Measurements from ENCODE around the gene MAGI2. TPM values are rescaled to one million over a fixed set of nuclear protein-coding genes. Genes with fewer than 3 reads are reported as not detected.

The MAGI2 gene
- total RNA-seq, 1 experiment from 2014 or later: 0.22 TPM

GRCh38 chr7:78905436-78905835 lies 548.0 kb downstream of the MAGI2 start:
- Histone ChIP-seq H3K27me3 (ENCODE audit: insufficient read depth, low read length) (no peaks in the 10 kb centered on the region), H3K4me1 (ENCODE audit: control insufficient read depth in 1 of 2, insufficient read depth in 2 of 2, low read length in 2 of 2) (no peaks in the 10 kb centered on the region), H4K20me1 (ENCODE audit: insufficient read depth) (no peaks in the 10 kb centered on the region), H3K9me2 (ENCODE audit: insufficient read depth) (no peaks in the 10 kb centered on the region), H3K9me3 (ENCODE audit: control insufficient read depth in 1 of 2, insufficient read depth in 1 of 2, low read depth in 1 of 2, low read length in 2 of 2) (no peaks in the 10 kb centered on the region), H3K36me3 (ENCODE audit: control insufficient read depth in 1 of 2, insufficient read depth in 2 of 2, low read length in 2 of 2) (no peaks in the 10 kb centered on the region), H3K27ac (ENCODE audit: low read depth, low read length) (no peak overlapping the region), H2AFZ (ENCODE audit: low read depth, low read length, poor library complexity, severe bottlenecking) (no peak overlapping the region), H3K79me2 (ENCODE audit: insufficient read depth, low read length) (no peaks in the 10 kb centered on the region), H3K4me3 (replicated peaks in 1 of 2; ENCODE audit: low read depth in 1 of 2, low read length in 2 of 2) (no peak overlapping the region), H3K4me2 (ENCODE audit: low read length) (no peak overlapping the region), H3K9ac (ENCODE audit: low read length) (no peak overlapping the region)
- ATAC-seq (no peak), DNase-seq (ENCODE audit: low read depth, low spot score) (no peak)
- TF ChIP-seq, protein P1, sequence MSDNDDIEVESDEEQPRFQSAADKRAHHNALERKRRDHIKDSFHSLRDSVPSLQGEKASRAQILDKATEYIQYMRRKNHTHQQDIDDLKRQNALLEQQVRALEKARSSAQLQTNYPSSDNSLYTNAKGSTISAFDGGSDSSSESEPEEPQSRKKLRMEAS (IDR thresholded peaks at IDR 0.05): no peak
- no peak for TF ChIP-seq ZNF274 (IDR thresholded peaks at IDR 0.05; ENCODE audit: low read depth, low read length)
- TF ChIP-seq EZH2phosphoT487 (IDR thresholded peaks at IDR 0.05; ENCODE audit: borderline replicate concordance): no peak
- TF ChIP-seq CEBPB (IDR thresholded peaks at IDR 0.05; ENCODE audit: low read depth): no peak
- TF ChIP-seq EGR1 (IDR thresholded peaks at IDR 0.05; ENCODE audit: low read depth): no peak
- TF ChIP-seq RAD21 (IDR thresholded peaks at IDR 0.05; ENCODE audit: low read depth): no peak
- TF ChIP-seq, protein P2, sequence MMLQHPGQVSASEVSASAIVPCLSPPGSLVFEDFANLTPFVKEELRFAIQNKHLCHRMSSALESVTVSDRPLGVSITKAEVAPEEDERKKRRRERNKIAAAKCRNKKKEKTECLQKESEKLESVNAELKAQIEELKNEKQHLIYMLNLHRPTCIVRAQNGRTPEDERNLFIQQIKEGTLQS (IDR thresholded peaks at IDR 0.05): no peak
- ChIA-PET RAD21 (ENCODE audit: low non-redundant PET in 1 of 2, low total read pairs in 2 of 2, uncharacterized antibody in 2 of 2, unreplicated experiment in 2 of 2) (no interaction called here), POLR2A (no interaction called here), CTCF (no interaction called here)
- intact Hi-C loops (cut with micrococcal nuclease): no loop called here
- BruUV-seq (replicated peaks): no TSS peak

DNA sequence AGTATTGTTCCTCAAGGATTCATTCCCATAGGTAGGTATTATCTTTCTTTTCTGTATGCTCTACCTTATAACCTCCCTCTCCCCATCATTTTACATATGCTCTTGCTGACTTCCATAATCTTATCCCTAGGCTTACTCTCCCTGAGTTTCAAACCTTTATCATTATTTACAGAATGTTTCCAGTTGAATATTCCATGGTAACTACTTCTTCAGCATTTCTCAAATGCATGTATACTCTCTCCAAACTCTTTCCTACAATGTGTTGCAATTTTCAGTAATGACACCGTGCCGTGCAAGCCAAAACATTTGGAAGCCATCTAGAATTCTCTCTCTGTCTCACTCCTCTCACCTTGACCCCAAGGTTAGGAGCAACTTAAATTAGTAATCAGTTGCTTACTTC lies 548.5 kb downstream of the MAGI2 start:
- TF ChIP-seq POLR2AphosphoS5 (IDR thresholded peaks at IDR 0.05; ENCODE audit: low read depth, low read length): no peak
- TF ChIP-seq SRF (IDR thresholded peaks at IDR 0.05; ENCODE audit: low read depth): no peak
- TF ChIP-seq, protein P2 (IDR thresholded peaks at IDR 0.05): no peak
- TF ChIP-seq SP1 (IDR thresholded peaks at IDR 0.05; ENCODE audit: low read depth): no peak
- TF ChIP-seq YY1 (IDR thresholded peaks at IDR 0.05; ENCODE audit: extremely low read depth, insufficient replicate concordance, low read depth, low read length): no peak
- TF ChIP-seq TCF7L2 (IDR thresholded peaks at IDR 0.05; ENCODE audit: borderline replicate concordance, extremely low read depth, insufficient read depth, insufficient read length): no peak
- TF ChIP-seq RAD21 (IDR thresholded peaks at IDR 0.05; ENCODE audit: low read depth): no peak
- TF ChIP-seq ELF1 (IDR thresholded peaks at IDR 0.05; ENCODE audit: borderline replicate concordance, low read depth): no peak
- TF ChIP-seq ZNF274 (IDR thresholded peaks at IDR 0.05; ENCODE audit: low read depth, low read length): no peak
- ATAC-seq (no peak), DNase-seq (ENCODE audit: low read depth, low spot score) (no peak)
- no peak overlapping the region for H3K27ac ChIP-seq (ENCODE audit: low read depth, low read length)
- no peaks in the 10 kb centered on the region for H3K27me3 ChIP-seq (ENCODE audit: insufficient read depth, low read length)
- CTCF ChIA-PET: no interaction called here
- no peak overlapping the region for H3K4me2 ChIP-seq (ENCODE audit: low read length)
- H3K36me3 ChIP-seq (ENCODE audit: control insufficient read depth in 1 of 2, insufficient read depth in 2 of 2, low read length in 2 of 2): no peaks in the 10 kb centered on the region
- POLR2A ChIA-PET: no interaction called here
- H3K4me3 ChIP-seq (replicated peaks in 1 of 2; ENCODE audit: low read depth in 1 of 2, low read length in 2 of 2): no peak overlapping the region
- no peaks in the 10 kb centered on the region for H3K4me1 ChIP-seq (ENCODE audit: control insufficient read depth in 1 of 2, insufficient read depth in 2 of 2, low read length in 2 of 2)
- H3K9ac ChIP-seq (ENCODE audit: low read length): no peak overlapping the region
- H2AFZ ChIP-seq (ENCODE audit: low read depth, low read length, poor library complexity, severe bottlenecking): no peak overlapping the region
- H3K9me2 ChIP-seq (ENCODE audit: insufficient read depth): no peaks in the 10 kb centered on the region
- H3K9me3 ChIP-seq (ENCODE audit: control insufficient read depth in 1 of 2, insufficient read depth in 1 of 2, low read depth in 1 of 2, low read length in 2 of 2): no peaks in the 10 kb centered on the region
- RAD21 ChIA-PET (ENCODE audit: low non-redundant PET in 1 of 2, low total read pairs in 2 of 2, uncharacterized antibody in 2 of 2, unreplicated experiment in 2 of 2): no interaction called here
- no TSS peak for BruUV-seq (replicated peaks)
- no peaks in the 10 kb centered on the region for H3K79me2 ChIP-seq (ENCODE audit: insufficient read depth, low read length)
- no peaks in the 10 kb centered on the region for H4K20me1 ChIP-seq (ENCODE audit: insufficient read depth)
- intact Hi-C loops (cut with micrococcal nuclease): no loop called here
